H1 (cell line): ENCODE data around the gene DHRS3. TPM values are rescaled to one million over a fixed set of nuclear protein-coding genes. Genes with fewer than 3 reads are reported as not detected.

ENCODE experiments used
- BCL11A ChIP-seq, 2 experiments: IDR thresholded peaks; one replicate each; pipeline ENCODE4 v1.6.1; 2011; ENCODE audit warnings: low read depth in 2 of 2, low read length in 2 of 2, mild to moderate bottlenecking in 2 of 2
- EP300 ChIP-seq, 2 experiments: IDR thresholded peaks; 1 replicate in 1 of 2; 2 replicates in 1 of 2; pipeline ENCODE4 v1.6.1; 2011 to 2012; ENCODE audit warnings: low read depth in 2 of 2, low read length in 2 of 2, mild to moderate bottlenecking in 2 of 2, borderline replicate concordance in 1 of 2, inconsistent platforms in 1 of 2, moderate library complexity in 1 of 2
- SAP30 ChIP-seq: fragments of 300-600 bp; sonication (generic); IDR thresholded peaks from 2 replicates; pipeline ENCODE4 v1.7.1; 2012; ENCODE audit warnings: low read length, moderate library complexity, mild to moderate bottlenecking, inconsistent platforms; ENCODE audit not compliant: insufficient read depth, insufficient replicate concordance
- SIRT6 ChIP-seq: IDR thresholded peaks from one replicate; pipeline ENCODE4 v1.7.1; 2012; ENCODE audit warnings: low read length, inconsistent platforms
- polyA plus RNA-seq, 7 experiments: library from polyadenylated mRNA; depleted of rRNA in 3 of 7; stranded (reverse) in 5 of 7; unstranded in 2 of 7; fragments of >200 nt in 5 of 7; fragments of 200-250 nt in 2 of 7; gene quantifications; 1 replicate in 5 of 7; 2 replicates in 1 of 7; 4 replicates in 1 of 7; pipeline versions ENCODE4 v1.2.1 to v1.2.3, GENCODE V29; 2011 to 2013; ENCODE audit warnings: missing spikeins in 2 of 7, mixed read lengths in 2 of 7
- total RNA-seq: library from RNA; stranded (reverse); fragmentation: NEBNext Ultra II Directional; extraction: Animal tissue kit (Norgen Biotek cat#: 25700); gene quantifications from 2 replicates; pipeline ENCODE4 v1.2.1, GENCODE V29; 2021

DHRS3 gene
- total and polyA plus RNA-seq, 2 of the 8 experiments (the other 6 are each of a cell fraction or from before 2014, with no cell fraction given) = 32.5 to 36.4 TPM

DNA sequence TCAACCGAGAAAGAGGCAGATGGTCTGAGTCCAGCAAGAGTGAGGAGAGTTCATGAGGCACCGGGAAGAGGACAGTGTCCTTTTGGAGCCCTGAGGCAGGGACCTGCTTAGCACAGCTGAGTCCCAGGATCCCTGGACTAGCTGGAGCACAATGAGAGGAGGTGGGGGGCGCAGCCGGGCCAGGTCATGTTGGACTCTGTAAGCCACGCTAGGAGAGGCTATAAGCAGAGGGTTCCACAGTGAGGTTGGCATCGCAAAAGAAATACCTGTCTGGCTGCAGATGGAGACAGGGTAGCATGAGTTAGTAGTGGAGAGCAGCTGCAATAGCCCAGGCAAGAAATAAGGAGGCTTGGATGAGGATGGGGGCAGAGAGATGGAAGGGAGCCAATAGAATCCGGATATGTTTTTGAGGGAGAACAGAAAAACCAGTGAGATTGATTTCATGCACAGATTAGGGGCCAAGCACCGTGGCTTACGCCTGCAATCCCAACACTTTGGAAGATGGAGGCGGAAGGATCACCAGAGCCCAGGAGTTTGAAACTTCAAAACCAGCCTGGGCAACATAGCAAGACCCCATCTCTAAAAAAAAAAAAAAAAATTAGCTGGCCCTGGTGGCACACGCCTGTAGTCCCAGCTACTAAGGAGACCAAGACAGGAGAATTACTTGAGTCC lies 98.2 kb downstream of the DHRS3 start (continued):
- TF ChIP-seq EP300 (IDR thresholded peaks at IDR 0.05; ENCODE audit: borderline replicate concordance in 1 of 2, low read depth in 2 of 2, low read length in 2 of 2) (no peak), SAP30 (no peak), BCL11A (IDR thresholded peaks at IDR 0.05; ENCODE audit: low read depth in 2 of 2, low read length in 2 of 2) (no peak), SIRT6 (no peak)
